IPS-18c (cell line): Measurements from ENCODE around the gene CMTR2.

ENCODE experiments used
- H3K4me3 ChIP-seq: 2 replicates; pipeline ENCODE4 v1.7.0; 2013; ENCODE audit warnings: low read depth, mild to moderate bottlenecking, low read length, moderate library complexity; ENCODE audit not compliant: insufficient read depth
- H3K9me3 ChIP-seq: one replicate; pipeline ENCODE4 v1.6.1; 2013; ENCODE audit warnings: mild to moderate bottlenecking, low read length, moderate library complexity; ENCODE audit not compliant: control insufficient read depth, insufficient read depth

The CMTR2 gene

GRCh38 chr16:71247478-71247877 is 41.7 kb downstream of the CMTR2 start:
- H3K4me3 ChIP-seq = no peak overlapping the region
- no peaks in the 10 kb centered on the region for H3K9me3 ChIP-seq

- no peak overlapping the region for H3K4me3 ChIP-seq
- H3K9me3 ChIP-seq = no peaks in the 10 kb centered on the region
Observed at GRCh38 chr16:71246309-71246708, 42.9 kb downstream of the CMTR2 start.

GRCh38 chr16:71244521-71244920 is 44.7 kb downstream of the CMTR2 start:
- Histone ChIP-seq H3K9me3 (no peaks in the 10 kb centered on the region), H3K4me3 (no peak overlapping the region)

GRCh38 chr16:71242601-71243000 is 46.6 kb downstream of the CMTR2 start:
- no peaks in the 10 kb centered on the region for H3K9me3 ChIP-seq
- H3K4me3 ChIP-seq = no peak overlapping the region

- H3K9me3 ChIP-seq = no peaks in the 10 kb centered on the region
Observed at GRCh38 chr16:71242036-71242435, 47.2 kb downstream of the CMTR2 start.

More at GRCh38 chr16:71242036-71242435, 47.2 kb downstream of the CMTR2 start:
- no peak overlapping the region for H3K4me3 ChIP-seq
